HEK293 (cell line): ENCODE results near the gene TYW1B.

Experiments
- SALL2 ChIP-seq: fragments of 450-650 bp; formaldehyde crosslinking; IDR thresholded peaks from 2 replicates; pipeline ENCODE4 v1.5.0; 2017; ENCODE audit warnings: missing biosample characterization, mild to moderate bottlenecking, missing genetic modification characterization, borderline replicate concordance
- ZBTB7A ChIP-seq: fragments of 450-650 bp; formaldehyde crosslinking; IDR thresholded peaks from 2 replicates; pipeline ENCODE4 v1.5.1; 2016; ENCODE audit warnings: low read depth, missing biosample characterization, missing genetic modification characterization
- ZNF132 ChIP-seq: fragments of 450-650 bp; formaldehyde crosslinking; IDR thresholded peaks from 2 replicates; pipeline ENCODE4 v1.5.1; 2017; ENCODE audit warnings: missing biosample characterization, missing genetic modification characterization, borderline replicate concordance
- ZNF211 ChIP-seq: fragments of 450-650 bp; formaldehyde crosslinking; IDR thresholded peaks from 2 replicates; pipeline ENCODE4 v1.5.1; 2016; ENCODE audit warnings: low read depth, missing biosample characterization, missing genetic modification characterization
- ZNF544 ChIP-seq: fragments of 450-650 bp; formaldehyde crosslinking; IDR thresholded peaks from 2 replicates; pipeline ENCODE4 v1.5.0; 2017; ENCODE audit warnings: missing biosample characterization, missing genetic modification characterization
- ZNF610 ChIP-seq: fragments of 450-650 bp; formaldehyde crosslinking; IDR thresholded peaks from 2 replicates; pipeline ENCODE4 v1.5.1; 2016; ENCODE audit warnings: missing biosample characterization, missing genetic modification characterization, borderline replicate concordance
- ZNF624 ChIP-seq: fragments of 450-650 bp; formaldehyde crosslinking; IDR thresholded peaks from 2 replicates; pipeline ENCODE4 v1.5.1; 2017; ENCODE audit warnings: missing biosample characterization, missing genetic modification characterization
- ZNF785 ChIP-seq: fragments of 450-650 bp; formaldehyde crosslinking; IDR thresholded peaks from 2 replicates; pipeline ENCODE4 v1.5.1; 2016; ENCODE audit warnings: missing biosample characterization, missing genetic modification characterization
- TF ChIP-seq, protein P1 (sequence below): fragments of 450-650 bp; formaldehyde crosslinking; IDR thresholded peaks from 2 replicates; pipeline ENCODE4 v1.5.1; 2016; ENCODE audit warnings: missing biosample characterization, missing genetic modification characterization
- TF ChIP-seq, protein P2 (sequence below): fragments of 450-650 bp; formaldehyde crosslinking; IDR thresholded peaks from 2 replicates; pipeline ENCODE4 v1.5.1; 2016; ENCODE audit warnings: missing biosample characterization, missing genetic modification characterization
- TF ChIP-seq, protein P3 (sequence below): fragments of 450-650 bp; formaldehyde crosslinking; IDR thresholded peaks from 2 replicates; pipeline ENCODE4 v1.5.1; 2016; ENCODE audit warnings: missing biosample characterization, missing genetic modification characterization
- TF ChIP-seq, protein P4 (sequence below): fragments of 450-650 bp; formaldehyde crosslinking; IDR thresholded peaks from 2 replicates; pipeline ENCODE4 v1.5.1; 2016; ENCODE audit warnings: missing biosample characterization, missing genetic modification characterization
- TF ChIP-seq, protein P5 (sequence below): fragments of 450-650 bp; formaldehyde crosslinking; IDR thresholded peaks from 2 replicates; pipeline ENCODE4 v1.5.1; 2016; ENCODE audit warnings: missing biosample characterization, missing genetic modification characterization, borderline replicate concordance
- TF ChIP-seq, protein P6 (sequence below): fragments of 450-650 bp; formaldehyde crosslinking; IDR thresholded peaks from 2 replicates; pipeline ENCODE4 v1.5.1; 2017; ENCODE audit warnings: missing biosample characterization, missing genetic modification characterization

DNA sequence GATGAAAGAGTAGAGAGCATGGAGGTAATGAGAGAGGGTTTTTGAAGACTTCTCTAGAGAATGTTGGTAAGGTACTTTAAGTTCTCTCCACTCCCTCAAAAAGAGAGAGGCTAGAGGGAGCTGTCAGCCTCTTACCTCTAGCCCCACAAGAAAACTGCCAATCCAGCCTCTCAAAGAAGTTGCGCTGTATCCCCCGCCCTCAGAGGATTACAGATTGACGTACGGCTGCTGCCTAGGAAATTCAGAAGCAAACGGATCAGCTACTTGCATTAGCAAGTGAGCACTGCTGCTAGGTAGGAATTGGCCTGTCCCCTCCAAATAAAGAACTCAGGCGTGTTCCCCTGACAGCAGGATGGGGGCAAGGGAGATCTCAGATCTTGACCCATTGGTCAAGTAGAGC, 34.2 kb downstream of the TYW1B start:
- no peak for TF ChIP-seq ZBTB7A (tag by site-specific recombination)
- no peak for TF ChIP-seq ZNF211 (tag by site-specific recombination)
- TF ChIP-seq, protein P1, sequence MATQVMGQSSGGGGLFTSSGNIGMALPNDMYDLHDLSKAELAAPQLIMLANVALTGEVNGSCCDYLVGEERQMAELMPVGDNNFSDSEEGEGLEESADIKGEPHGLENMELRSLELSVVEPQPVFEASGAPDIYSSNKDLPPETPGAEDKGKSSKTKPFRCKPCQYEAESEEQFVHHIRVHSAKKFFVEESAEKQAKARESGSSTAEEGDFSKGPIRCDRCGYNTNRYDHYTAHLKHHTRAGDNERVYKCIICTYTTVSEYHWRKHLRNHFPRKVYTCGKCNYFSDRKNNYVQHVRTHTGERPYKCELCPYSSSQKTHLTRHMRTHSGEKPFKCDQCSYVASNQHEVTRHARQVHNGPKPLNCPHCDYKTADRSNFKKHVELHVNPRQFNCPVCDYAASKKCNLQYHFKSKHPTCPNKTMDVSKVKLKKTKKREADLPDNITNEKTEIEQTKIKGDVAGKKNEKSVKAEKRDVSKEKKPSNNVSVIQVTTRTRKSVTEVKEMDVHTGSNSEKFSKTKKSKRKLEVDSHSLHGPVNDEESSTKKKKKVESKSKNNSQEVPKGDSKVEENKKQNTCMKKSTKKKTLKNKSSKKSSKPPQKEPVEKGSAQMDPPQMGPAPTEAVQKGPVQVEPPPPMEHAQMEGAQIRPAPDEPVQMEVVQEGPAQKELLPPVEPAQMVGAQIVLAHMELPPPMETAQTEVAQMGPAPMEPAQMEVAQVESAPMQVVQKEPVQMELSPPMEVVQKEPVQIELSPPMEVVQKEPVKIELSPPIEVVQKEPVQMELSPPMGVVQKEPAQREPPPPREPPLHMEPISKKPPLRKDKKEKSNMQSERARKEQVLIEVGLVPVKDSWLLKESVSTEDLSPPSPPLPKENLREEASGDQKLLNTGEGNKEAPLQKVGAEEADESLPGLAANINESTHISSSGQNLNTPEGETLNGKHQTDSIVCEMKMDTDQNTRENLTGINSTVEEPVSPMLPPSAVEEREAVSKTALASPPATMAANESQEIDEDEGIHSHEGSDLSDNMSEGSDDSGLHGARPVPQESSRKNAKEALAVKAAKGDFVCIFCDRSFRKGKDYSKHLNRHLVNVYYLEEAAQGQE = no peak
- TF ChIP-seq, protein P2, sequence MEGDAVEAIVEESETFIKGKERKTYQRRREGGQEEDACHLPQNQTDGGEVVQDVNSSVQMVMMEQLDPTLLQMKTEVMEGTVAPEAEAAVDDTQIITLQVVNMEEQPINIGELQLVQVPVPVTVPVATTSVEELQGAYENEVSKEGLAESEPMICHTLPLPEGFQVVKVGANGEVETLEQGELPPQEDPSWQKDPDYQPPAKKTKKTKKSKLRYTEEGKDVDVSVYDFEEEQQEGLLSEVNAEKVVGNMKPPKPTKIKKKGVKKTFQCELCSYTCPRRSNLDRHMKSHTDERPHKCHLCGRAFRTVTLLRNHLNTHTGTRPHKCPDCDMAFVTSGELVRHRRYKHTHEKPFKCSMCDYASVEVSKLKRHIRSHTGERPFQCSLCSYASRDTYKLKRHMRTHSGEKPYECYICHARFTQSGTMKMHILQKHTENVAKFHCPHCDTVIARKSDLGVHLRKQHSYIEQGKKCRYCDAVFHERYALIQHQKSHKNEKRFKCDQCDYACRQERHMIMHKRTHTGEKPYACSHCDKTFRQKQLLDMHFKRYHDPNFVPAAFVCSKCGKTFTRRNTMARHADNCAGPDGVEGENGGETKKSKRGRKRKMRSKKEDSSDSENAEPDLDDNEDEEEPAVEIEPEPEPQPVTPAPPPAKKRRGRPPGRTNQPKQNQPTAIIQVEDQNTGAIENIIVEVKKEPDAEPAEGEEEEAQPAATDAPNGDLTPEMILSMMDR (tag by site-specific recombination) = no peak
- no peak for TF ChIP-seq SALL2
- TF ChIP-seq, protein P3, sequence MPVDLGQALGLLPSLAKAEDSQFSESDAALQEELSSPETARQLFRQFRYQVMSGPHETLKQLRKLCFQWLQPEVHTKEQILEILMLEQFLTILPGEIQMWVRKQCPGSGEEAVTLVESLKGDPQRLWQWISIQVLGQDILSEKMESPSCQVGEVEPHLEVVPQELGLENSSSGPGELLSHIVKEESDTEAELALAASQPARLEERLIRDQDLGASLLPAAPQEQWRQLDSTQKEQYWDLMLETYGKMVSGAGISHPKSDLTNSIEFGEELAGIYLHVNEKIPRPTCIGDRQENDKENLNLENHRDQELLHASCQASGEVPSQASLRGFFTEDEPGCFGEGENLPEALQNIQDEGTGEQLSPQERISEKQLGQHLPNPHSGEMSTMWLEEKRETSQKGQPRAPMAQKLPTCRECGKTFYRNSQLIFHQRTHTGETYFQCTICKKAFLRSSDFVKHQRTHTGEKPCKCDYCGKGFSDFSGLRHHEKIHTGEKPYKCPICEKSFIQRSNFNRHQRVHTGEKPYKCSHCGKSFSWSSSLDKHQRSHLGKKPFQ (tag by site-specific recombination) = no peak
- TF ChIP-seq, protein P4, sequence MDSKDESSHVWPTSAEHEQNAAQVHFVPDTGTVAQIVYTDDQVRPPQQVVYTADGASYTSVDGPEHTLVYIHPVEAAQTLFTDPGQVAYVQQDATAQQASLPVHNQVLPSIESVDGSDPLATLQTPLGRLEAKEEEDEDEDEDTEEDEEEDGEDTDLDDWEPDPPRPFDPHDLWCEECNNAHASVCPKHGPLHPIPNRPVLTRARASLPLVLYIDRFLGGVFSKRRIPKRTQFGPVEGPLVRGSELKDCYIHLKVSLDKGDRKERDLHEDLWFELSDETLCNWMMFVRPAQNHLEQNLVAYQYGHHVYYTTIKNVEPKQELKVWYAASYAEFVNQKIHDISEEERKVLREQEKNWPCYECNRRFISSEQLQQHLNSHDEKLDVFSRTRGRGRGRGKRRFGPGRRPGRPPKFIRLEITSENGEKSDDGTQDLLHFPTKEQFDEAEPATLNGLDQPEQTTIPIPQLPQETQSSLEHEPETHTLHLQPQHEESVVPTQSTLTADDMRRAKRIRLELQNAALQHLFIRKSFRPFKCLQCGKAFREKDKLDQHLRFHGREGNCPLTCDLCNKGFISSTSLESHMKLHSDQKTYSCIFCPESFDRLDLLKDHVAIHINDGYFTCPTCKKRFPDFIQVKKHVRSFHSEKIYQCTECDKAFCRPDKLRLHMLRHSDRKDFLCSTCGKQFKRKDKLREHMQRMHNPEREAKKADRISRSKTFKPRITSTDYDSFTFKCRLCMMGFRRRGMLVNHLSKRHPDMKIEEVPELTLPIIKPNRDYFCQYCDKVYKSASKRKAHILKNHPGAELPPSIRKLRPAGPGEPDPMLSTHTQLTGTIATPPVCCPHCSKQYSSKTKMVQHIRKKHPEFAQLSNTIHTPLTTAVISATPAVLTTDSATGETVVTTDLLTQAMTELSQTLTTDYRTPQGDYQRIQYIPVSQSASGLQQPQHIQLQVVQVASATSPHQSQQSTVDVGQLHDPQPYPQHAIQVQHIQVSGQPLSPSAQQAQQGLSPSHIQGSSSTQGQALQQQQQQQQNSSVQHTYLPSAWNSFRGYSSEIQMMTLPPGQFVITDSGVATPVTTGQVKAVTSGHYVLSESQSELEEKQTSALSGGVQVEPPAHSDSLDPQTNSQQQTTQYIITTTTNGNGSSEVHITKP (tag by site-specific recombination) = no peak
- no peak for TF ChIP-seq ZNF624 (tag by site-specific recombination)
- TF ChIP-seq ZNF132 (tag by site-specific recombination) = no peak
- TF ChIP-seq ZNF610 = no peak
- TF ChIP-seq, protein P5, sequence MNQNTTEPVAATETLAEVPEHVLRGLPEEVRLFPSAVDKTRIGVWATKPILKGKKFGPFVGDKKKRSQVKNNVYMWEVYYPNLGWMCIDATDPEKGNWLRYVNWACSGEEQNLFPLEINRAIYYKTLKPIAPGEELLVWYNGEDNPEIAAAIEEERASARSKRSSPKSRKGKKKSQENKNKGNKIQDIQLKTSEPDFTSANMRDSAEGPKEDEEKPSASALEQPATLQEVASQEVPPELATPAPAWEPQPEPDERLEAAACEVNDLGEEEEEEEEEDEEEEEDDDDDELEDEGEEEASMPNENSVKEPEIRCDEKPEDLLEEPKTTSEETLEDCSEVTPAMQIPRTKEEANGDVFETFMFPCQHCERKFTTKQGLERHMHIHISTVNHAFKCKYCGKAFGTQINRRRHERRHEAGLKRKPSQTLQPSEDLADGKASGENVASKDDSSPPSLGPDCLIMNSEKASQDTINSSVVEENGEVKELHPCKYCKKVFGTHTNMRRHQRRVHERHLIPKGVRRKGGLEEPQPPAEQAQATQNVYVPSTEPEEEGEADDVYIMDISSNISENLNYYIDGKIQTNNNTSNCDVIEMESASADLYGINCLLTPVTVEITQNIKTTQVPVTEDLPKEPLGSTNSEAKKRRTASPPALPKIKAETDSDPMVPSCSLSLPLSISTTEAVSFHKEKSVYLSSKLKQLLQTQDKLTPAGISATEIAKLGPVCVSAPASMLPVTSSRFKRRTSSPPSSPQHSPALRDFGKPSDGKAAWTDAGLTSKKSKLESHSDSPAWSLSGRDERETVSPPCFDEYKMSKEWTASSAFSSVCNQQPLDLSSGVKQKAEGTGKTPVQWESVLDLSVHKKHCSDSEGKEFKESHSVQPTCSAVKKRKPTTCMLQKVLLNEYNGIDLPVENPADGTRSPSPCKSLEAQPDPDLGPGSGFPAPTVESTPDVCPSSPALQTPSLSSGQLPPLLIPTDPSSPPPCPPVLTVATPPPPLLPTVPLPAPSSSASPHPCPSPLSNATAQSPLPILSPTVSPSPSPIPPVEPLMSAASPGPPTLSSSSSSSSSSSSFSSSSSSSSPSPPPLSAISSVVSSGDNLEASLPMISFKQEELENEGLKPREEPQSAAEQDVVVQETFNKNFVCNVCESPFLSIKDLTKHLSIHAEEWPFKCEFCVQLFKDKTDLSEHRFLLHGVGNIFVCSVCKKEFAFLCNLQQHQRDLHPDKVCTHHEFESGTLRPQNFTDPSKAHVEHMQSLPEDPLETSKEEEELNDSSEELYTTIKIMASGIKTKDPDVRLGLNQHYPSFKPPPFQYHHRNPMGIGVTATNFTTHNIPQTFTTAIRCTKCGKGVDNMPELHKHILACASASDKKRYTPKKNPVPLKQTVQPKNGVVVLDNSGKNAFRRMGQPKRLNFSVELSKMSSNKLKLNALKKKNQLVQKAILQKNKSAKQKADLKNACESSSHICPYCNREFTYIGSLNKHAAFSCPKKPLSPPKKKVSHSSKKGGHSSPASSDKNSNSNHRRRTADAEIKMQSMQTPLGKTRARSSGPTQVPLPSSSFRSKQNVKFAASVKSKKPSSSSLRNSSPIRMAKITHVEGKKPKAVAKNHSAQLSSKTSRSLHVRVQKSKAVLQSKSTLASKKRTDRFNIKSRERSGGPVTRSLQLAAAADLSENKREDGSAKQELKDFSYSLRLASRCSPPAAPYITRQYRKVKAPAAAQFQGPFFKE = no peak
- TF ChIP-seq ZNF544 (tag by site-specific recombination) = no peak
- TF ChIP-seq, protein P6, sequence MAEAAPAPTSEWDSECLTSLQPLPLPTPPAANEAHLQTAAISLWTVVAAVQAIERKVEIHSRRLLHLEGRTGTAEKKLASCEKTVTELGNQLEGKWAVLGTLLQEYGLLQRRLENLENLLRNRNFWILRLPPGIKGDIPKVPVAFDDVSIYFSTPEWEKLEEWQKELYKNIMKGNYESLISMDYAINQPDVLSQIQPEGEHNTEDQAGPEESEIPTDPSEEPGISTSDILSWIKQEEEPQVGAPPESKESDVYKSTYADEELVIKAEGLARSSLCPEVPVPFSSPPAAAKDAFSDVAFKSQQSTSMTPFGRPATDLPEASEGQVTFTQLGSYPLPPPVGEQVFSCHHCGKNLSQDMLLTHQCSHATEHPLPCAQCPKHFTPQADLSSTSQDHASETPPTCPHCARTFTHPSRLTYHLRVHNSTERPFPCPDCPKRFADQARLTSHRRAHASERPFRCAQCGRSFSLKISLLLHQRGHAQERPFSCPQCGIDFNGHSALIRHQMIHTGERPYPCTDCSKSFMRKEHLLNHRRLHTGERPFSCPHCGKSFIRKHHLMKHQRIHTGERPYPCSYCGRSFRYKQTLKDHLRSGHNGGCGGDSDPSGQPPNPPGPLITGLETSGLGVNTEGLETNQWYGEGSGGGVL (tag by site-specific recombination) = no peak
- no peak for TF ChIP-seq ZNF785 (tag by site-specific recombination)
